ENCODE measurements around the gene OR4C11. TPM values are rescaled to one million over a fixed set of nuclear protein-coding genes. Genes with fewer than 3 reads are reported as not detected.

The OR4C11 gene
- total RNA-seq = not detected
- long read RNA-seq = 0 reads

DNA sequence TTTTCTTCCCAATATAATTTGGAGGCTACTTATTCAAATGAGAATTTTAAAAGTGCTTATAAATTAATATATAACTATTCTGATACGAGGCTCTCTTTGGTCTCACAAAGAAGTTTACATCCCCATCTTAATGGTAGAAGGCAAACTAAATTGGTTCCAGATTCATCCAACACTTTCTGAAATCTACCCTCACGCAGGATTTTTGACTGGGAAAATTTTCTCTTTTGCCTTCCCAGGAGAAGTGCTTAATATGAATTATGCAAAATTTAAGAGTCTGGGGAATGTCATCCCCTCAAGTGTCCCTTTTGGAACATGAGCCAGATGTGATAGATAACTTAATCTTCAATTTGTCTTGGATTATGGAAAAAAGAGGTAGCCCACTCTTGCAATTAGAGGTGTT, at the start of gene OR4C11:
TSS of gene OR4C11 (minus strand) at position 101 of the 400 bp plus-strand sequence. CDS start 3,272 bp downstream, outside the sequence.
- DNase-seq (no peak), ATAC-seq (no peak)
- intact Hi-C loops (cut with micrococcal nuclease) = no loop called here

- ATAC-seq (no peak), DNase-seq (no peak)
- intact Hi-C loops (cut with micrococcal nuclease) = no loop called here
Measured at GRCh38 chr11:55655096-55655495, 47.7 kb upstream of the OR4C11 start.

DNA sequence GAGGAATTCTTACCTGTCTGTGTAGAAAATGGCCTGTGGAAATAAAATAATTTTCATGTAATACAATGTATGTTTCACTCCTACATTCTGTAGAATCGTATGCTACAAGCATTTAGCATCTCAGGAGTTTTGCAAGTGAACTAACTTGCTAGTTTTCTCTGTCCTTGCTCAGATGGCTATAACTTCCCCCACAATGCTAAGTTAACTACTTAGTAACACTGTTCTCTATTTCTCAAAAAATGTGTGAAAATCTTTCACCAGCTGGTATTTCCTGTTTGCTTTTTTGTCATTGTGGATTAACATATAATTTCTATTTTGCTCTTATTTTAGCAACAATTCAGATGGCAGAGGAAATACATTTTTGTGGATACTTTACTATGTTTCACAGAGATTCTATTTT, 45.1 kb upstream of the OR4C11 start:
- intact Hi-C loops (cut with micrococcal nuclease) = no loop called here
- DNase-seq (no peak), ATAC-seq (no peak)

DNA sequence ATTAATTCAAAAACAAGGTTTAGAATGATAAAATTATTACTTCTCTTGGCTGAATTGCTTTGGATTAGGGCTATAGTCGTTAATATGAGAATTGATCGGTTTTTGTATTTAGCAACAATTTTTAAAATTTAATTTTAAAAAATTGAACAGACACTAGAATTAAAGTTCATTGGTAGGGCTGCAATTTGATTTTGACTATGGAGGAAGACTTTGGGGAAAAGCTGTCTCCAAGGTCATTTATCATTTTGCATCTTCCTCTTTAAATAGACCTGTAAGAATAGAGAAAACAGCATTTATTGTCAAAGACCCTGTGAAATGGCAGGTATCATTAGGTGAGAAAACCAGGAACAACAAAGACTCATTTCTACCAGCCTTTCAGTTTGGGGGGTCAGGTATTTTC, 40.6 kb upstream of the OR4C11 start, which contains the start of gene OR4S2:
TSS of gene OR4S2 (plus strand) at position 301 of the 400 bp plus-strand sequence. CDS start 2,577 bp downstream, outside the sequence.
- DNase-seq (no peak), ATAC-seq (no peak)
- intact Hi-C loops (cut with micrococcal nuclease) = no loop called here

DNA sequence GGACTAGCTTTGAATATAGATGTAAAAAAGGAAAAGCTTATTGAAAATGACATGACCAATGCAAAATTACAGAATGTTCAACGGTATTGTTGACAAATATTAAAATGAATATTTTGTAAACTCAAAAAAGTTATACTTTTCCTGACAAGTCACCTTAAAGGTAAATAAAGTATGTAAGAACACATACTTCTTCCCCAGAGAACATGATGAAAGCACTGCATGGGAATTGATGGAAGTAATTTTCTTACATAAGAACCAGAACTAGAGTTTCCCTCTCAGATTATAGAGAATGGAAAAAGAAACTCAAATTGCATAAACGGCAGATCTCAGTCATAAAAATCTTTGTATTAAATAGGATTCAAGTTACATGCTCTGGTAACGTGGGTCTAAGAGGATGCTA, 27.4 kb upstream of the OR4C11 start, which contains the start of gene OR4P4:
TSS of gene OR4P4 (plus strand) at position 301 of the 400 bp plus-strand sequence.
- no peak for ATAC-seq
- intact Hi-C loops (cut with micrococcal nuclease) = no loop called here
- no peak for DNase-seq

DNA sequence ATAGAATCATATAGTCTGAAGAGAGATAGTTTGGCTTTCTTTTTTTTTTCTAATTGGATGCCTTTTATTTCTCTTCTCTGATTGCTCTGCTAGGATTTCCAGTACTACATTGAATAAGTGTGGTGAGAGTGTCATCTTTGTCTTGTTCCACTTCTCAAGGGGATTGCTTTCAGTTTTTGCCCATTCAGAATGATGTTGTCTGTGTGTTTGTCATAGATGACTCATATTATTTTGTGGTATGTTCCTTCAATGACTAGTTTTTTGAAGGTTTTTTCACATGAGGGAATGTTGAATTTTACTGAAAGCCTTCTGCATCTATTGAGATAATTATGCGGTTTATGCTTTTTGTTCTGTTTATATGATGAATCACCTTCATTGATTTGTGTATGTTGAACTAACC, 17.1 kb upstream of the OR4C11 start:
- DNase-seq (no peak), ATAC-seq (no peak)
- intact Hi-C loops (cut with micrococcal nuclease) = no loop called here

- DNase-seq (no peak), ATAC-seq (no peak)
- intact Hi-C loops (cut with micrococcal nuclease) = no loop called here
Measured at GRCh38 chr11:55572548-55572947, 34.9 kb downstream of the OR4C11 start.

DNA sequence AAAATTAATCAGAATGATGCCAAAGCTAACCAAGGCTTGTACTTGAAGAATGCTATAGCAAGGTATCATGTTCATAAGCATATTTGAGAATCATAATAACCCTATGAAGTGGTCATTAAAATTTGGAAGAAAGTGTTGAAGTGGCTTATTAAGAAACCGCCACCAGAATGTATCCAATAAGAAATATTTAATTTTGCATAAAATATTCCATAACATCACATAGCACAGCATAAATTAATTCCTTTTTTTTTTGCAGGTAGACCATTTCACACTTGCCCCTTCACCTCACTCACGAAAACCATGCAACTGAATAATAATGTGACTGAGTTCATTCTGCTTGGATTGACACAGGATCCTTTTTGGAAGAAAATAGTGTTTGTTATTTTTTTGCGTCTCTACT, 35.6 kb downstream of the OR4C11 start, which contains the start of gene OR4C16:
TSS of gene OR4C16 (plus strand) at position 301 of the 400 bp plus-strand sequence. CDS start at position 301, 0 bp downstream.
- intact Hi-C loops (cut with micrococcal nuclease) = no loop called here
- DNase-seq = no peak
- no peak for ATAC-seq

DNA sequence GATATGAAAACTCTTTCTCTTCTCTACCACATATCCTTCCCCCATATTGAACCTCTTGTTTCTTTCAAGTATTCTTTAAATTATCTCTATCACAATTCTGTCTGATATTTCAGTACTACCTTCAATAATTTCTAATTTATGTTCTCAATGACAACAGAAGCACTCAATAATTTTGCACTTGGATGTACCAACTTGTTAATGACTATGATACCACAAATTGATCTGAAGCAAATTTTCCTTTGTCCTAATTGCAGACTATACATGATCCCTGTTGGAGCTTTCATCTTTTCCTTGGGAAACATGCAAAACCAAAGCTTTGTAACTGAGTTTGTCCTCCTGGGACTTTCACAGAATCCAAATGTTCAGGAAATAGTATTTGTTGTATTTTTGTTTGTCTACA, 53.3 kb downstream of the OR4C11 start, which contains the start of gene OR4C15:
TSS of gene OR4C15 (plus strand) at position 301 of the 400 bp plus-strand sequence. CDS start at position 301, 0 bp downstream.
- DNase-seq (no peak), ATAC-seq (no peak)
- intact Hi-C loops (cut with micrococcal nuclease) = no loop called here

Other genes starting within 250 kb of the OR4C11 start
- not detected for gene OR4A15, start 239.7 kb downstream of the OR4C11 start, total RNA-seq
- gene OR4C15, start 53.2 kb downstream of the OR4C11 start, total RNA-seq = not detected
- not detected for gene OR4C16, start 35.5 kb downstream of the OR4C11 start, total RNA-seq
- gene OR4P4, start 27.5 kb upstream of the OR4C11 start, total RNA-seq = not detected
- gene OR4S2, start 40.7 kb upstream of the OR4C11 start, total RNA-seq = not detected
- gene OR4C6, start 54.6 kb upstream of the OR4C11 start, total RNA-seq = not detected
- not detected for gene OR5D13, start 165.8 kb upstream of the OR4C11 start, total RNA-seq
- not detected for gene OR5D14, start 187.9 kb upstream of the OR4C11 start, total RNA-seq
- not detected for gene OR5L1, start 203.7 kb upstream of the OR4C11 start, total RNA-seq
- not detected for gene OR5D18, start 212.0 kb upstream of the OR4C11 start, total RNA-seq
- gene OR5L2, start 219.6 kb upstream of the OR4C11 start, total RNA-seq = not detected
- gene OR5D16, start 231.1 kb upstream of the OR4C11 start, total RNA-seq = not detected